Stomach (tissue), 9 donors: ENCODE measurements around the gene CDC42EP1. TPM values are rescaled to one million over a fixed set of nuclear protein-coding genes. Genes with fewer than 3 reads are reported as not detected.

ENCODE experiments used
- DNase-seq, 2 donors: peaks; one replicate each; pipeline versions ENCODE4 v3.0.0 to v3.0.0-alpha.2; 2013 to 2019
- H3K27ac ChIP-seq, 5 donors: fragments of 200-600 bp in 4 of 5; sonication (generic) in 4 of 5; one replicate each; pipeline ENCODE4 v1.5.1; 2013 to 2019; ENCODE audit warnings: mild to moderate bottlenecking in 1 of 5, moderate library complexity in 1 of 5
- H3K27me3 ChIP-seq, 3 donors: fragments of 200-600 bp; sonication (generic); one replicate each; pipeline ENCODE4 v1.5.1; 2017 to 2019; ENCODE audit warnings: mixed run types in 1 of 3
- H3K36me3 ChIP-seq, 4 donors: fragments of 200-600 bp; sonication (generic); 1 replicate in 3 of 4; 2 replicates in 1 of 4; pipeline ENCODE4 v1.5.1; 2016 to 2019
- H3K4me1 ChIP-seq, 4 donors: fragments of 200-600 bp; sonication (generic); one replicate each; pipeline ENCODE4 v1.5.1; 2016 to 2019
- H3K4me3 ChIP-seq, 4 donors: fragments of 200-600 bp; sonication (generic) in 3 of 4; one replicate each; pipeline ENCODE4 v1.5.1; 2016 to 2019; ENCODE audit warnings: mild to moderate bottlenecking in 1 of 4
- H3K9me3 ChIP-seq, 4 donors: fragments of 200-600 bp; sonication (generic); one replicate each; pipeline ENCODE4 v1.5.1; 2016 to 2019
- EP300 ChIP-seq: sonication (generic); formaldehyde crosslinking; IDR thresholded peaks from one replicate; pipeline ENCODE4 v1.6.1; 2017; ENCODE audit warnings: antibody characterized with exemption
- POLR2A ChIP-seq, 4 donors: fragments of 450-650 bp; IDR thresholded peaks; one replicate each; pipeline ENCODE4 v1.6.1; 2016; ENCODE audit warnings: antibody characterized with exemption in 4 of 4, control low read depth in 2 of 4, mild to moderate bottlenecking in 1 of 4, moderate library complexity in 1 of 4
- POLR2AphosphoS5 ChIP-seq, 3 donors: sonication (generic); formaldehyde crosslinking; IDR thresholded peaks; one replicate each; pipeline ENCODE4 v1.6.1; 2016; ENCODE audit warnings: antibody characterized with exemption in 3 of 3
- WGBS, 5 donors: extraction: QIAGEN DNeasy Blood & Tissue Kit in 3 of 5; methylation state at CpG; one replicate each; pipeline versions ENCODE4 v1.1.5 to v1.1.7; 2013 to 2018; 5-methylcytosine and 5-hydroxymethylcytosine counted together
- intact Hi-C: fragments of 100-400 bp; cut with DNase I; formaldehyde crosslinking; loops from one replicate; pipeline ENCODE4 v1.15.1; 2023; ENCODE audit warnings: low total_unique reads
- polyA plus RNA-seq, 3 donors: library from polyadenylated mRNA; stranded (reverse); fragments of 200-250 nt; gene quantifications; one replicate each; pipeline ENCODE4 v1.2.3, GENCODE V29; 2013
- total RNA-seq, 5 donors: library from RNA; depleted of rRNA; stranded (reverse); fragments of >200 nt; gene quantifications; one replicate each; pipeline versions ENCODE4 v1.1.0 to v1.2.3, GENCODE V29; 2014 to 2016
- TF ChIP-seq, protein P1 (sequence below), 7 experiments: fragments of 450-650 bp in 4 of 7; fragments of 200-600 bp in 3 of 7; sonication (generic) in 3 of 7; IDR thresholded peaks; one replicate each; pipeline ENCODE4 v1.5.1; 2016 to 2019; ENCODE audit warnings: antibody characterized with exemption in 7 of 7, control low read depth in 2 of 7, mild to moderate bottlenecking in 1 of 7
- donor health status: healthy with polysubstance abuse.
- donor health status: Bipolar disorder and iron deficiency.
- donor health status: healthy.

Gene CDC42EP1
- total and polyA plus RNA-seq, 8 donors: 28.6 to 195 (median 80.1) TPM

- H3K4me1 ChIP-seq: peaks cover 26 to 62% (median 47%) of the 10 kb centered on the region in 4 donors
- H3K4me3 ChIP-seq: peak overlapping the region; percentile 83 to 94 (median 92)
- H3K27me3 ChIP-seq: peaks cover 0 to 6% (median 0%) of the 10 kb centered on the region in 3 donors
- TF ChIP-seq POLR2A (IDR thresholded peaks at IDR 0.05) (no peak), POLR2AphosphoS5 (IDR thresholded peaks at IDR 0.05) (peak; percentile 27 to 79 (median 39))
- TF ChIP-seq, protein P1, sequence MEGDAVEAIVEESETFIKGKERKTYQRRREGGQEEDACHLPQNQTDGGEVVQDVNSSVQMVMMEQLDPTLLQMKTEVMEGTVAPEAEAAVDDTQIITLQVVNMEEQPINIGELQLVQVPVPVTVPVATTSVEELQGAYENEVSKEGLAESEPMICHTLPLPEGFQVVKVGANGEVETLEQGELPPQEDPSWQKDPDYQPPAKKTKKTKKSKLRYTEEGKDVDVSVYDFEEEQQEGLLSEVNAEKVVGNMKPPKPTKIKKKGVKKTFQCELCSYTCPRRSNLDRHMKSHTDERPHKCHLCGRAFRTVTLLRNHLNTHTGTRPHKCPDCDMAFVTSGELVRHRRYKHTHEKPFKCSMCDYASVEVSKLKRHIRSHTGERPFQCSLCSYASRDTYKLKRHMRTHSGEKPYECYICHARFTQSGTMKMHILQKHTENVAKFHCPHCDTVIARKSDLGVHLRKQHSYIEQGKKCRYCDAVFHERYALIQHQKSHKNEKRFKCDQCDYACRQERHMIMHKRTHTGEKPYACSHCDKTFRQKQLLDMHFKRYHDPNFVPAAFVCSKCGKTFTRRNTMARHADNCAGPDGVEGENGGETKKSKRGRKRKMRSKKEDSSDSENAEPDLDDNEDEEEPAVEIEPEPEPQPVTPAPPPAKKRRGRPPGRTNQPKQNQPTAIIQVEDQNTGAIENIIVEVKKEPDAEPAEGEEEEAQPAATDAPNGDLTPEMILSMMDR (IDR thresholded peaks at IDR 0.05): peak in 6 of 7 experiments; percentile 63 to 99 (median 94)
- H3K9me3 ChIP-seq: no peaks in the 10 kb centered on the region
- peak overlapping the region; percentile 92 to 96 (median 95) for H3K27ac ChIP-seq
- intact Hi-C loops: no loop called here
- WGBS, 5 donors: 2% methylated on average over 35 to 44 of the region's 44 CpGs
- no peaks in the 10 kb centered on the region for H3K36me3 ChIP-seq
- DNase-seq: peak; percentile 97
Observed at GRCh38 chr22:37607010-37607934, 47.0 kb downstream of the CDC42EP1 start.

DNA sequence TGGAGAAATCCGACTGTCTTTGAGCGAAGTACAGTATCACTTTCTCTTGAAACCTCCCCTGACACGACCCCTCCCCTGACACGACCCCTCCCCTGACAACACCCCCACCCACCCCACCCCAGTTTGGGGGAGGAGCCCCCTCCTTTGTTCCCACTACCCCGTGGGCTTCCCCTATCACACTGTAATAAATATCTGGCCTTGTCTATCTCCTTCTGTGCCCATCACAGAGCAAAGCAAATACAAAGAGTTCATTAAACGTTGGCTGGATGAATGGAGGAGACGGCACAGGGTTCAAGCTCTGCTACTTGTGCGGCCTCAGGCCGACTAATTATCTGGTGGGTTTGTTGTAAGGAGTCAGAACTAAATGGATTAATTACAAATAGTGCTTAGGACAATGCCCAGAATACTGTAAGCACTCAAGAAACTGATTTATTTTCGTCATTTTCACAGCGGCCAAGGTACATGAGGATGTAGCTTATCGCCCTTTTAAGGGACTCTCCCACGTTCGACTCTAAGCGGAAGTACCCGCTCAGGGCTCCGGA, 47.7 kb downstream of the CDC42EP1 start:
- intact Hi-C loops: no loop called here
- Histone ChIP-seq H3K36me3 (no peaks in the 10 kb centered on the region), H3K9me3 (no peaks in the 10 kb centered on the region), H3K4me3 (peak overlapping the region; percentile 83 to 94 (median 92)), H3K4me1 (peaks cover 26 to 65% (median 51%) of the 10 kb centered on the region in 4 donors), H3K27ac (peak overlapping the region; percentile 92 to 96 (median 95)), H3K27me3 (peaks cover 0 to 6% (median 0%) of the 10 kb centered on the region in 3 donors)
- peak in 1 of 2 donors; percentile 61 for DNase-seq
- TF ChIP-seq POLR2A (IDR thresholded peaks at IDR 0.05) (no peak), EP300 (no peak), POLR2AphosphoS5 (IDR thresholded peaks at IDR 0.05) (no peak)
- TF ChIP-seq, protein P1 (IDR thresholded peaks at IDR 0.05): no peak
- 1 to 3% (median 3%) methylated on average over 17 of the region's 17 CpGs for WGBS, 5 donors

DNA sequence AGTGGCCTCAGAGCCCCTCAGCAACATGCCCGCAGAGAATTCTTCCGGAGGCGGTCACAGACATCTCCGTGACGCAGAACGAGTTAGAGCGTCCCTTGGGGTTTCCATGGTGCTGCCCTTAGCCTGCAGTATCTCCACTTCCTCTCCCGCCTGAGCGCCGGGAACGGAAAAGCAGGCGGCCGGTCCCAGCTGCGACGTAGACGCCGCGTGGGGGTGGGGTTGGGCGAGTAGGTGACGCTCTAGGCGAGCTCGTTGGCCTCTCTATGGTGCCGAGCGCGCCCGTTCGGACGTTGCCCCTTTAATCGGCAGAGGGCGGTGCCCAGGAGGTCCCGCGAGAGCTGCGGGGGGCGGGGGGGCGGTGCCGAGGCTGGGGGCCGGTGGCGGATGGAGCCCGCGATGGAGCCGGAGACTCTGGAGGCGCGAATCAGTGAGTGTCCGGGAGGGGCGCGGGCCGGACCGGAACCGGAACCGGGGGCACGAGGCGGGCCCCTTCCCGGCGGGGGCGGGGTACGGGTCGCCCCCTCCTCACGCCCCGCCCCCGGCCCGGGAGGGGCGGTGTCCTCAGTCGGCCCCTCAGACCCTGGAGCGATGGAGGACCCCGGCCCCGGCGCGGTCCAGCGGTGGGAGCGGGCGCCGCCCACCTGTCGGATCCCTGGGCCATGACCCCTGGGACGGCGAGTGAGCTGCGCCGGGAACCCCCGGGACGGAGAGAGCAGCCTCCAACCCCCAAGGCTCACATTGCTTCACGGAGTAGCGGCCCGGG, 48.4 kb downstream of the CDC42EP1 start, which contains the start of gene GGA1:
TSS of gene GGA1 (plus strand) at position 358 of the 763 bp plus-strand sequence. CDS start at position 385, 27 bp downstream.
- Histone ChIP-seq H3K4me1 (peaks cover 31 to 72% (median 56%) of the 10 kb centered on the region in 4 donors), H3K9me3 (no peaks in the 10 kb centered on the region), H3K36me3 (no peaks in the 10 kb centered on the region), H3K27ac (peak within 1 kb of the TSS; percentile 92 to 96 (median 95)), H3K27me3 (peaks cover 0 to 6% (median 0%) of the 10 kb centered on the region in 3 donors), H3K4me3 (peak within 1 kb of the TSS; percentile 83 to 94 (median 92))
- DNase-seq: peak; percentile 96 to 98
- WGBS, 5 donors: 0 to 1% (median 1%) methylated on average over 7 to 82 of the region's 82 CpGs
- intact Hi-C loops: no loop called here
- TF ChIP-seq, protein P1 (IDR thresholded peaks at IDR 0.05): peak in 2 of 7 experiments; percentile 21 to 28
- no peak for TF ChIP-seq POLR2A (IDR thresholded peaks at IDR 0.05)
- TF ChIP-seq POLR2AphosphoS5 (IDR thresholded peaks at IDR 0.05): peak; percentile 72 to 87 (median 77)
- no peak for TF ChIP-seq EP300
